Vagina (tissue), 2 donors: ENCODE measurements around the gene AFF3.

Experiments used
- POLR2AphosphoS5 ChIP-seq, 2 donors: sonication (generic); formaldehyde crosslinking; IDR thresholded peaks; one replicate each; pipeline ENCODE4 v1.9.0; 2017; ENCODE audit warnings: antibody characterized with exemption in 2 of 2, mild to moderate bottlenecking in 2 of 2, low read depth in 1 of 2; ENCODE audit not compliant: insufficient read depth in 1 of 2
- TF ChIP-seq, protein P1 (sequence below), 3 experiments: fragments of 450-650 bp in 2 of 3; fragments of 200-600 bp in 1 of 3; sonication (generic) in 1 of 3; IDR thresholded peaks; one replicate each; pipeline ENCODE4 v1.5.1; 2017 to 2019; ENCODE audit warnings: antibody characterized with exemption in 3 of 3, mild to moderate bottlenecking in 2 of 3, moderate library complexity in 2 of 3

DNA sequence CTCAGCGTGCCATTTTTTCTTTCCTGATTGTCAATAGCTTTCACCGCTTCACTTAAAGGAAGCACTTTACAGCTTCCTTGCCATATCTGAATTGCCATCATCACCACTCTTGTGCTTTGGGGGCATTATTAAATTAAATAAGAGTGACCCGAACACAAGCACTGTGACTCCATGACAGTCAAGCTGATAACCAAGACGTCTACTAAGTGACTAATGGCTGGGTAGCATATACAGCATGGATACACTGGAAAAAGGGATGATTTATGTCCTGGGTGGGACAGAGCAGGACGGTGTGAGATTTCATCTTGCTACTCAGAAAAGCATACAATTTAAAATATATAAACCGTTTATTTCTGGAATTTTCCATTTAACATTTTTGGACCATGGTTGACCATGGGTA is 24.3 kb upstream of the AFF3 start:
- TF ChIP-seq, protein P1, sequence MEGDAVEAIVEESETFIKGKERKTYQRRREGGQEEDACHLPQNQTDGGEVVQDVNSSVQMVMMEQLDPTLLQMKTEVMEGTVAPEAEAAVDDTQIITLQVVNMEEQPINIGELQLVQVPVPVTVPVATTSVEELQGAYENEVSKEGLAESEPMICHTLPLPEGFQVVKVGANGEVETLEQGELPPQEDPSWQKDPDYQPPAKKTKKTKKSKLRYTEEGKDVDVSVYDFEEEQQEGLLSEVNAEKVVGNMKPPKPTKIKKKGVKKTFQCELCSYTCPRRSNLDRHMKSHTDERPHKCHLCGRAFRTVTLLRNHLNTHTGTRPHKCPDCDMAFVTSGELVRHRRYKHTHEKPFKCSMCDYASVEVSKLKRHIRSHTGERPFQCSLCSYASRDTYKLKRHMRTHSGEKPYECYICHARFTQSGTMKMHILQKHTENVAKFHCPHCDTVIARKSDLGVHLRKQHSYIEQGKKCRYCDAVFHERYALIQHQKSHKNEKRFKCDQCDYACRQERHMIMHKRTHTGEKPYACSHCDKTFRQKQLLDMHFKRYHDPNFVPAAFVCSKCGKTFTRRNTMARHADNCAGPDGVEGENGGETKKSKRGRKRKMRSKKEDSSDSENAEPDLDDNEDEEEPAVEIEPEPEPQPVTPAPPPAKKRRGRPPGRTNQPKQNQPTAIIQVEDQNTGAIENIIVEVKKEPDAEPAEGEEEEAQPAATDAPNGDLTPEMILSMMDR (IDR thresholded peaks at IDR 0.05): no peak
- TF ChIP-seq POLR2AphosphoS5 (IDR thresholded peaks at IDR 0.05; ENCODE audit: insufficient read depth in 1 of 2, low read depth in 1 of 2): no peak
